ENCODE measurements around the gene SMAD1.

GRCh38 chr4:145446184-145446583 is 35.5 kb upstream of the SMAD1 start:
- TF ChIP-seq CTCF (IDR thresholded peaks at IDR 0.05), result no peak
- no peak for TF ChIP-seq POLR2A (IDR thresholded peaks at IDR 0.05)
